GM21423 (cell line): ENCODE results near the gene INSRR.

Experiments
- ATAC-seq: cut with Tn5 transposase; IDR thresholded peaks from one replicate; pipeline ENCODE4 v1.9.1; 2021; ENCODE audit warnings: mild to moderate bottlenecking, moderate library complexity; ENCODE audit not compliant: unreplicated experiment

Gene INSRR

GRCh38 chr1:156894711-156895454 lies 36.0 kb upstream of the INSRR start:
- ATAC-seq = no peak

GRCh38 chr1:156894001-156894400 lies 35.1 kb upstream of the INSRR start:
- ATAC-seq = no peak

- ATAC-seq = no peak
These were observed 34.4 kb upstream of the INSRR start, which contains the start of gene PEAR1 for GRCh38 chr1:156893048-156893953. PEAR1 (plus strand) TSS chr1:156893718; CDS start chr1:156903927, 10,209 bp downstream.

- no peak for ATAC-seq
These were observed 33.5 kb upstream of the INSRR start for GRCh38 chr1:156892190-156893047.

GRCh38 chr1:156889802-156890580 lies 31.1 kb upstream of the INSRR start:
- no peak for ATAC-seq

- no peak for ATAC-seq
These were observed 28.8 kb upstream of the INSRR start for GRCh38 chr1:156887734-156888133.

- ATAC-seq = no peak
These were observed 28.4 kb upstream of the INSRR start for GRCh38 chr1:156887317-156887716.

- ATAC-seq = no peak
These were observed 27.8 kb upstream of the INSRR start for GRCh38 chr1:156886583-156887281.

GRCh38 chr1:156885880-156886355 lies 27.0 kb upstream of the INSRR start:
- ATAC-seq = no peak

- ATAC-seq = no peak
These were observed 26.4 kb upstream of the INSRR start for GRCh38 chr1:156885314-156885713.

- no peak for ATAC-seq
These were observed 25.8 kb upstream of the INSRR start for GRCh38 chr1:156884560-156885184.

- no peak for ATAC-seq
These were observed 25.0 kb upstream of the INSRR start for GRCh38 chr1:156883919-156884318.

- ATAC-seq = no peak
These were observed 23.6 kb upstream of the INSRR start for GRCh38 chr1:156882543-156882942.

- no peak for ATAC-seq
These were observed 22.7 kb upstream of the INSRR start for GRCh38 chr1:156881663-156882062.

- no peak for ATAC-seq
These were observed 22.2 kb upstream of the INSRR start for GRCh38 chr1:156881101-156881500.

GRCh38 chr1:156880473-156880872 lies 21.6 kb upstream of the INSRR start:
- no peak for ATAC-seq

GRCh38 chr1:156879876-156880275 lies 21.0 kb upstream of the INSRR start:
- no peak for ATAC-seq

GRCh38 chr1:156877433-156878170 lies 18.7 kb upstream of the INSRR start:
- no peak for ATAC-seq
